ENCODE data around the gene SSMEM1.
"Not testable (repeated sequence)": the region's sequence is repeated elsewhere in the genome, so short reads cannot be mapped to it uniquely, and the experiment has no call there.

Gene SSMEM1

GRCh38 chr7:130210181-130210935 lies 2.7 kb downstream of the SSMEM1 start:
- Histone ChIP-seq H3K9me3 (ENCODE audit: control insufficient read depth in 2 of 2, low read length in 2 of 2) (no peaks in the 10 kb centered on the region), H3K27ac (ENCODE audit: low read length) (no peak overlapping the region), H3K36me3 (ENCODE audit: control insufficient read depth in 2 of 2, insufficient read depth in 2 of 2, low read length in 2 of 2) (no peaks in the 10 kb centered on the region), H3K27me3 (ENCODE audit: control insufficient read depth in 1 of 2, insufficient read depth in 2 of 2, low read length in 2 of 2) (no peaks in the 10 kb centered on the region), H3K4me1 (ENCODE audit: control insufficient read depth, insufficient read depth, low read length) (no peaks in the 10 kb centered on the region), H3K9ac (ENCODE audit: low read length in 2 of 2) (no peak overlapping the region), H3K4me3 (ENCODE audit: low read length in 2 of 2) (no peak overlapping the region)

GRCh38 chr7:130213828-130214227 lies 6.2 kb downstream of the SSMEM1 start:
- Histone ChIP-seq H3K4me1 (ENCODE audit: control insufficient read depth, insufficient read depth, low read length) (no peaks in the 10 kb centered on the region), H3K4me3 (ENCODE audit: low read length in 2 of 2) (no peak overlapping the region), H3K27ac (ENCODE audit: low read length) (no peak overlapping the region), H3K9me3 (ENCODE audit: control insufficient read depth in 2 of 2, low read length in 2 of 2) (no peaks in the 10 kb centered on the region), H3K36me3 (ENCODE audit: control insufficient read depth in 2 of 2, insufficient read depth in 2 of 2, low read length in 2 of 2) (no peaks in the 10 kb centered on the region), H3K27me3 (ENCODE audit: control insufficient read depth in 1 of 2, insufficient read depth in 2 of 2, low read length in 2 of 2) (no peaks in the 10 kb centered on the region), H3K9ac (ENCODE audit: low read length in 2 of 2) (no peak overlapping the region)

- Histone ChIP-seq H3K36me3 (ENCODE audit: control insufficient read depth in 2 of 2, insufficient read depth in 2 of 2, low read length in 2 of 2) (no peaks in the 10 kb centered on the region), H3K4me1 (ENCODE audit: control insufficient read depth, insufficient read depth, low read length) (no peaks in the 10 kb centered on the region), H3K9ac (ENCODE audit: low read length in 2 of 2) (no peak overlapping the region), H3K9me3 (ENCODE audit: control insufficient read depth in 2 of 2, low read length in 2 of 2) (no peaks in the 10 kb centered on the region), H3K4me3 (ENCODE audit: low read length in 2 of 2) (no peak overlapping the region), H3K27ac (ENCODE audit: low read length) (no peak overlapping the region), H3K27me3 (ENCODE audit: control insufficient read depth in 1 of 2, insufficient read depth in 2 of 2, low read length in 2 of 2) (no peaks in the 10 kb centered on the region)
These were observed 8.4 kb downstream of the SSMEM1 start for GRCh38 chr7:130216025-130216424.

GRCh38 chr7:130216750-130217149 lies 9.1 kb downstream of the SSMEM1 start:
- Histone ChIP-seq H3K9me3 (ENCODE audit: control insufficient read depth in 2 of 2, low read length in 2 of 2) (no peaks in the 10 kb centered on the region), H3K4me3 (ENCODE audit: low read length in 2 of 2) (no peak overlapping the region), H3K27ac (ENCODE audit: low read length) (no peak overlapping the region), H3K36me3 (ENCODE audit: control insufficient read depth in 2 of 2, insufficient read depth in 2 of 2, low read length in 2 of 2) (no peaks in the 10 kb centered on the region), H3K4me1 (ENCODE audit: control insufficient read depth, insufficient read depth, low read length) (no peaks in the 10 kb centered on the region), H3K27me3 (ENCODE audit: control insufficient read depth in 1 of 2, insufficient read depth in 2 of 2, low read length in 2 of 2) (no peaks in the 10 kb centered on the region), H3K9ac (ENCODE audit: low read length in 2 of 2) (no peak overlapping the region)

GRCh38 chr7:130218806-130219620 lies 11.4 kb downstream of the SSMEM1 start:
- Histone ChIP-seq H3K36me3 (ENCODE audit: control insufficient read depth in 2 of 2, insufficient read depth in 2 of 2, low read length in 2 of 2) (no peaks in the 10 kb centered on the region), H3K27me3 (ENCODE audit: control insufficient read depth in 1 of 2, insufficient read depth in 2 of 2, low read length in 2 of 2) (no peaks in the 10 kb centered on the region), H3K4me1 (ENCODE audit: control insufficient read depth, insufficient read depth, low read length) (no peaks in the 10 kb centered on the region), H3K9ac (ENCODE audit: low read length in 2 of 2) (no peak overlapping the region), H3K9me3 (ENCODE audit: control insufficient read depth in 2 of 2, low read length in 2 of 2) (no peaks in the 10 kb centered on the region), H3K27ac (ENCODE audit: low read length) (no peak overlapping the region), H3K4me3 (ENCODE audit: low read length in 2 of 2) (no peak overlapping the region)

DNA sequence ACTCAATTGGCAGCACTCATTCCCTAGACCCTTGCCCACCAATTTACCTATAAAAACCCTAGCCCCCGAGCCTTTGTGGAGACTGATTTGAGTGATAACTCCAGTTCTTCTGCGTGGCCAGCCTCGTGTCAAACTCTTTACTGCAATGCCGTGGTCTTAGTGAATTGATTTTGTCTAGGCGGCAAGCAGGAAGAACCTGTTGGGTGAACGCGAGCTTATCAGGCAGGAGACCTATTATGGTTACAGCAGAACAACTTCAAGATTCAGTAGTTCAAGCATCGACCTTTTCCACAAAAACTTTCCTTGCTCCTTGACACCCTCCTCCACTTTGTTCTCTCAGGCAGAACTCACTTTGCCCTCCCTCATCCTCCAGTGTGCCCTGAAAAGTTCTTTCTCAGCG lies 12.2 kb downstream of the SSMEM1 start:
- Histone ChIP-seq H3K9me3 (ENCODE audit: control insufficient read depth in 2 of 2, low read length in 2 of 2) (no peaks in the 10 kb centered on the region), H3K27me3 (ENCODE audit: control insufficient read depth in 1 of 2, insufficient read depth in 2 of 2, low read length in 2 of 2) (no peaks in the 10 kb centered on the region), H3K4me3 (ENCODE audit: low read length in 2 of 2) (no peak overlapping the region), H3K9ac (ENCODE audit: low read length in 2 of 2) (no peak overlapping the region), H3K27ac (ENCODE audit: low read length) (no peak overlapping the region), H3K36me3 (ENCODE audit: control insufficient read depth in 2 of 2, insufficient read depth in 2 of 2, low read length in 2 of 2) (no peaks in the 10 kb centered on the region), H3K4me1 (ENCODE audit: control insufficient read depth, insufficient read depth, low read length) (no peaks in the 10 kb centered on the region)

GRCh38 chr7:130221746-130222145 lies 14.1 kb downstream of the SSMEM1 start:
- Histone ChIP-seq H3K27ac (ENCODE audit: low read length) (no peak overlapping the region), H3K4me3 (ENCODE audit: low read length in 2 of 2) (no peak overlapping the region), H3K4me1 (ENCODE audit: control insufficient read depth, insufficient read depth, low read length) (no peaks in the 10 kb centered on the region), H3K9me3 (ENCODE audit: control insufficient read depth in 2 of 2, low read length in 2 of 2) (peaks cover 0 to 2% of the 10 kb centered on the region in 2 donors), H3K9ac (ENCODE audit: low read length in 2 of 2) (no peak overlapping the region), H3K36me3 (ENCODE audit: control insufficient read depth in 2 of 2, insufficient read depth in 2 of 2, low read length in 2 of 2) (no peaks in the 10 kb centered on the region), H3K27me3 (ENCODE audit: control insufficient read depth in 1 of 2, insufficient read depth in 2 of 2, low read length in 2 of 2) (no peaks in the 10 kb centered on the region)

- Histone ChIP-seq H3K27me3 (ENCODE audit: control insufficient read depth in 1 of 2, insufficient read depth in 2 of 2, low read length in 2 of 2) (no peaks in the 10 kb centered on the region), H3K9me3 (ENCODE audit: control insufficient read depth in 2 of 2, low read length in 2 of 2) (peaks cover 0 to 2% of the 10 kb centered on the region in 2 donors), H3K4me1 (ENCODE audit: control insufficient read depth, insufficient read depth, low read length) (peaks cover under 1% of the 10 kb centered on the region), H3K36me3 (ENCODE audit: control insufficient read depth in 2 of 2, insufficient read depth in 2 of 2, low read length in 2 of 2) (no peaks in the 10 kb centered on the region), H3K27ac (ENCODE audit: low read length) (no peak overlapping the region), H3K9ac (ENCODE audit: low read length in 2 of 2) (no peak overlapping the region), H3K4me3 (ENCODE audit: low read length in 2 of 2) (no peak overlapping the region)
These were observed 16.0 kb downstream of the SSMEM1 start for GRCh38 chr7:130223646-130224045.

- Histone ChIP-seq H3K27me3 (ENCODE audit: control insufficient read depth in 1 of 2, insufficient read depth in 2 of 2, low read length in 2 of 2) (no peaks in the 10 kb centered on the region), H3K9me3 (ENCODE audit: control insufficient read depth in 2 of 2, low read length in 2 of 2) (peaks cover 0 to 2% of the 10 kb centered on the region in 2 donors), H3K4me1 (ENCODE audit: control insufficient read depth, insufficient read depth, low read length) (peaks cover 7% of the 10 kb centered on the region), H3K9ac (ENCODE audit: low read length in 2 of 2) (no peak overlapping the region), H3K4me3 (ENCODE audit: low read length in 2 of 2) (no peak overlapping the region), H3K27ac (ENCODE audit: low read length) (no peak overlapping the region), H3K36me3 (ENCODE audit: control insufficient read depth in 2 of 2, insufficient read depth in 2 of 2, low read length in 2 of 2) (no peaks in the 10 kb centered on the region)
These were observed 16.6 kb downstream of the SSMEM1 start for GRCh38 chr7:130224210-130224609.

- not testable (repeated sequence) for H3K36me3 ChIP-seq (ENCODE audit: control insufficient read depth in 2 of 2, insufficient read depth in 2 of 2, low read length in 2 of 2); H3K9me3 ChIP-seq (ENCODE audit: control insufficient read depth in 2 of 2, low read length in 2 of 2); H3K9ac ChIP-seq (ENCODE audit: low read length in 2 of 2); H3K27me3 ChIP-seq (ENCODE audit: control insufficient read depth in 1 of 2, insufficient read depth in 2 of 2, low read length in 2 of 2); H3K27ac ChIP-seq (ENCODE audit: low read length); H3K4me3 ChIP-seq (ENCODE audit: low read length in 2 of 2)
- peaks cover 12% of the 10 kb centered on the region for H3K4me1 ChIP-seq (ENCODE audit: control insufficient read depth, insufficient read depth, low read length)
These were observed 17.3 kb downstream of the SSMEM1 start for GRCh38 chr7:130224923-130225322.

- Histone ChIP-seq H3K27ac (ENCODE audit: low read length) (no peak overlapping the region), H3K36me3 (ENCODE audit: control insufficient read depth in 2 of 2, insufficient read depth in 2 of 2, low read length in 2 of 2) (no peaks in the 10 kb centered on the region), H3K4me1 (ENCODE audit: control insufficient read depth, insufficient read depth, low read length) (peaks cover 12% of the 10 kb centered on the region), H3K9ac (ENCODE audit: low read length in 2 of 2) (no peak overlapping the region), H3K27me3 (ENCODE audit: control insufficient read depth in 1 of 2, insufficient read depth in 2 of 2, low read length in 2 of 2) (no peaks in the 10 kb centered on the region), H3K9me3 (ENCODE audit: control insufficient read depth in 2 of 2, low read length in 2 of 2) (peaks cover 0 to 2% of the 10 kb centered on the region in 2 donors), H3K4me3 (ENCODE audit: low read length in 2 of 2) (no peak overlapping the region)
These were observed 18.7 kb downstream of the SSMEM1 start for GRCh38 chr7:130226333-130226732.
